A549 (cell line): ENCODE results near the gene TACC2. TPM values are rescaled to one million over a fixed set of nuclear protein-coding genes. Genes with fewer than 3 reads are reported as not detected.

Experiments used
- ATAC-seq, 2 experiments: fragments of 200-7000 bp in 1 of 2; fragments of >200 bp in 1 of 2; cut with Nextera tagmentation in 1 of 2; cut with Tn5 transposase in 1 of 2; 3 replicates each; pipeline versions ENCODE4 v1.8.0 to v1.9.1; 2018 to 2020; ENCODE audit warnings: mild to moderate bottlenecking in 1 of 2, moderate library complexity in 1 of 2
- CTCF ChIA-PET: fragments of 300-600 bp; sonication (Branson Sonifier 250); formaldehyde crosslinking; extraction: SDS; loops from one replicate; lab custom pipeline; 2021; ENCODE audit warnings: antibody characterized with exemption, inconsistent platforms; lab: Yijun Ruan, JAX
- POLR2A ChIA-PET: fragments of 350-600 bp; formaldehyde crosslinking; extraction: SDS; loops from one replicate; lab custom pipeline; 2021; ENCODE audit warnings: antibody characterized with exemption, inconsistent platforms; lab: Yijun Ruan, JAX
- DNase-seq, 2 experiments: peaks; one replicate each; pipeline versions ENCODE4 v3.0.0 to v3.0.0-alpha.2; 2011 to 2016; ENCODE audit warnings: low read depth in 1 of 2, low spot score in 1 of 2
- FAIRE-seq: peaks from 2 replicates; lab custom pipeline; 2011; peaks lifted over from hg19 to GRCh38; lab: Jason Lieb, UNC
- H3K27ac ChIP-seq, 2 experiments: fragments of >200 bp; sonication (Bioruptor Twin); formaldehyde crosslinking; 3 replicates each; pipeline ENCODE4 v1.5.1; 2016 to 2017
- H3K4me1 ChIP-seq: fragments of >200 bp; sonication (Bioruptor Twin); formaldehyde crosslinking; 3 replicates; pipeline ENCODE4 v1.6.1; 2016
- H3K4me2 ChIP-seq: fragments of >200 bp; sonication (Bioruptor Twin); formaldehyde crosslinking; 3 replicates; pipeline ENCODE4 v1.6.1; 2016
- H3K4me3 ChIP-seq: fragments of >200 bp; sonication (Bioruptor Twin); formaldehyde crosslinking; 3 replicates; pipeline ENCODE4 v1.5.1; 2016
- H3K9me3 ChIP-seq: fragments of >200 bp; sonication (Bioruptor Twin); formaldehyde crosslinking; 3 replicates; pipeline ENCODE4 v1.6.1; 2016
- BHLHE40 ChIP-seq: IDR thresholded peaks from 2 replicates; pipeline ENCODE4 v1.6.1; 2012; ENCODE audit warnings: low read depth, low read length, inconsistent platforms
- CBX8 ChIP-seq: fragments of 200-600 bp; sonication (generic); IDR thresholded peaks from 2 replicates; pipeline ENCODE4 v1.6.1; 2016
- EHF ChIP-seq: fragments of 250-450 bp; sonication (Bioruptor Pico); IDR thresholded peaks from 2 replicates; pipeline ENCODE4 v1.5.0; 2020; ENCODE audit warnings: mild to moderate bottlenecking
- EHMT2 ChIP-seq: fragments of 200-600 bp; sonication (generic); IDR thresholded peaks from 2 replicates; pipeline ENCODE4 v1.6.1; 2016; ENCODE audit warnings: antibody characterized with exemption, low read depth, mild to moderate bottlenecking, moderate library complexity
- GATA3 ChIP-seq: IDR thresholded peaks from 2 replicates; pipeline ENCODE4 v1.6.1; 2012; ENCODE audit warnings: borderline replicate concordance
- HES2 ChIP-seq: fragments of >200 bp; sonication (Bioruptor Twin); formaldehyde crosslinking; IDR thresholded peaks from 2 replicates; pipeline ENCODE4 v1.6.1; 2016
- JUN ChIP-seq, 2 experiments: fragments of >200 bp; sonication (Bioruptor Twin); formaldehyde crosslinking; IDR thresholded peaks; 2 replicates in 1 of 2; 3 replicates in 1 of 2; pipeline ENCODE4 v1.6.1; 2016 to 2017
- JUNB ChIP-seq: fragments of >200 bp; sonication (Bioruptor Twin); formaldehyde crosslinking; IDR thresholded peaks from 2 replicates; pipeline ENCODE4 v1.6.1; 2016
- MAFK ChIP-seq: fragments of 450-650 bp; IDR thresholded peaks from 2 replicates; pipeline ENCODE4 v1.6.1; 2014; ENCODE audit not compliant: partially characterized antibody
- MYC ChIP-seq: IDR thresholded peaks from 2 replicates; pipeline ENCODE4 v1.6.1; 2012; ENCODE audit warnings: mild to moderate bottlenecking, inconsistent platforms, low read length, improper control_type of control experiment, borderline replicate concordance
- PHF8 ChIP-seq: fragments of 200-600 bp; sonication (generic); IDR thresholded peaks from 2 replicates; pipeline ENCODE4 v1.6.1; 2016; ENCODE audit warnings: low read depth, mild to moderate bottlenecking, antibody characterized with exemption, moderate library complexity, borderline replicate concordance
- RARB ChIP-seq: fragments of 250-450 bp; sonication (Bioruptor Pico); IDR thresholded peaks from 2 replicates; pipeline ENCODE4 v1.8.0; 2021; ENCODE audit warnings: mild to moderate bottlenecking, moderate library complexity
- SREBF2 ChIP-seq: fragments of 450-650 bp; IDR thresholded peaks from 2 replicates; pipeline ENCODE4 v1.6.1; 2014; ENCODE audit warnings: mild to moderate bottlenecking, moderate library complexity
- TFCP2L1 ChIP-seq: fragments of 250-450 bp; sonication (Bioruptor Pico); IDR thresholded peaks from 2 replicates; pipeline ENCODE4 v1.5.0; 2021; ENCODE audit warnings: mild to moderate bottlenecking
- ZSCAN20 ChIP-seq: fragments of 250-450 bp; sonication (Bioruptor Pico); IDR thresholded peaks from 2 replicates; pipeline ENCODE4 v1.8.0; 2022; ENCODE audit warnings: mild to moderate bottlenecking, moderate library complexity
- WGBS: methylation state at CpG from one replicate; pipeline ENCODE4 v1.1.6; 2017; ENCODE audit errors: missing lambda C conversion rate; 5-methylcytosine and 5-hydroxymethylcytosine counted together
- polyA plus RNA-seq, 4 experiments: library from polyadenylated mRNA; depleted of rRNA in 3 of 4; stranded (reverse); fragments of >200 nt; fragmentation: RNase III in 1 of 4; extraction: RNeasy Plus Mini Kit Qiagen cat#74134 plus additional on column Dnase treatment in 1 of 4; gene quantifications; 2 replicates in 3 of 4; 3 replicates in 1 of 4; pipeline ENCODE4 v1.2.3, GENCODE V29; 2011 to 2017
- TF ChIP-seq, protein P1 (sequence below): fragments of 200-600 bp; sonication (generic); IDR thresholded peaks from 2 replicates; pipeline ENCODE4 v1.6.1; 2016; ENCODE audit warnings: antibody characterized with exemption, mild to moderate bottlenecking, moderate library complexity
- TF ChIP-seq, protein P2 (sequence below): IDR thresholded peaks from 2 replicates; pipeline ENCODE4 v1.6.1; 2012

TACC2 gene
- polyA plus RNA-seq, 2 of the 4 experiments (the other 2 are of a cell fraction) = 83.3 to 128 TPM

- ATAC-seq = no peak
- no peak overlapping the region for H3K4me3 ChIP-seq
- H3K27ac ChIP-seq = no peak overlapping the region
- no peak overlapping the region for H3K4me2 ChIP-seq
- DNase-seq = no peak
- POLR2A ChIA-PET = interaction anchor here (0.6 kb wide), 1 partner anchor 27 kb away, joined by 7 read pairs; no protein-coding TSS in a partner anchor
- no peaks in the 10 kb centered on the region for H3K9me3 ChIP-seq
- no peak for FAIRE-seq
- CTCF ChIA-PET = interaction anchor here (0.9 to 1.4 kb wide), 4 partner anchors 12 to 56 kb away, joined by 3 to 5 read pairs (median 3); no protein-coding TSS in a partner anchor
- WGBS = 97% methylated on average over 11 of the region's 11 CpGs
- H3K4me1 ChIP-seq = 0 out of 3 replicates have a peak, but pooled peaks cover 3% of the 10 kb centered on the region
- TF ChIP-seq, protein P1, sequence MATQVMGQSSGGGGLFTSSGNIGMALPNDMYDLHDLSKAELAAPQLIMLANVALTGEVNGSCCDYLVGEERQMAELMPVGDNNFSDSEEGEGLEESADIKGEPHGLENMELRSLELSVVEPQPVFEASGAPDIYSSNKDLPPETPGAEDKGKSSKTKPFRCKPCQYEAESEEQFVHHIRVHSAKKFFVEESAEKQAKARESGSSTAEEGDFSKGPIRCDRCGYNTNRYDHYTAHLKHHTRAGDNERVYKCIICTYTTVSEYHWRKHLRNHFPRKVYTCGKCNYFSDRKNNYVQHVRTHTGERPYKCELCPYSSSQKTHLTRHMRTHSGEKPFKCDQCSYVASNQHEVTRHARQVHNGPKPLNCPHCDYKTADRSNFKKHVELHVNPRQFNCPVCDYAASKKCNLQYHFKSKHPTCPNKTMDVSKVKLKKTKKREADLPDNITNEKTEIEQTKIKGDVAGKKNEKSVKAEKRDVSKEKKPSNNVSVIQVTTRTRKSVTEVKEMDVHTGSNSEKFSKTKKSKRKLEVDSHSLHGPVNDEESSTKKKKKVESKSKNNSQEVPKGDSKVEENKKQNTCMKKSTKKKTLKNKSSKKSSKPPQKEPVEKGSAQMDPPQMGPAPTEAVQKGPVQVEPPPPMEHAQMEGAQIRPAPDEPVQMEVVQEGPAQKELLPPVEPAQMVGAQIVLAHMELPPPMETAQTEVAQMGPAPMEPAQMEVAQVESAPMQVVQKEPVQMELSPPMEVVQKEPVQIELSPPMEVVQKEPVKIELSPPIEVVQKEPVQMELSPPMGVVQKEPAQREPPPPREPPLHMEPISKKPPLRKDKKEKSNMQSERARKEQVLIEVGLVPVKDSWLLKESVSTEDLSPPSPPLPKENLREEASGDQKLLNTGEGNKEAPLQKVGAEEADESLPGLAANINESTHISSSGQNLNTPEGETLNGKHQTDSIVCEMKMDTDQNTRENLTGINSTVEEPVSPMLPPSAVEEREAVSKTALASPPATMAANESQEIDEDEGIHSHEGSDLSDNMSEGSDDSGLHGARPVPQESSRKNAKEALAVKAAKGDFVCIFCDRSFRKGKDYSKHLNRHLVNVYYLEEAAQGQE = no peak
- TF ChIP-seq EHMT2 (no peak), MAFK (no peak), RARB (CRISPR knock-in tag) (no peak), JUNB (no peak), PHF8 (no peak), CBX8 (no peak), HES2 (no peak), BHLHE40 (no peak), SREBF2 (no peak)
- TF ChIP-seq, protein P2, sequence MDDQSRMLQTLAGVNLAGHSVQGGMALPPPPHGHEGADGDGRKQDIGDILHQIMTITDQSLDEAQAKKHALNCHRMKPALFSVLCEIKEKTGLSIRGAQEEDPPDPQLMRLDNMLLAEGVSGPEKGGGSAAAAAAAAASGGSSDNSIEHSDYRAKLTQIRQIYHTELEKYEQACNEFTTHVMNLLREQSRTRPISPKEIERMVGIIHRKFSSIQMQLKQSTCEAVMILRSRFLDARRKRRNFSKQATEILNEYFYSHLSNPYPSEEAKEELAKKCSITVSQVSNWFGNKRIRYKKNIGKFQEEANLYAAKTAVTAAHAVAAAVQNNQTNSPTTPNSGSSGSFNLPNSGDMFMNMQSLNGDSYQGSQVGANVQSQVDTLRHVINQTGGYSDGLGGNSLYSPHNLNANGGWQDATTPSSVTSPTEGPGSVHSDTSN = no peak
Observed at GRCh38 chr10:122245897-122246296, 256.9 kb downstream of the TACC2 start.

- ATAC-seq = peak in 1 of 2 experiments; percentile 19; a peak in 1 of 6 replicates
- CTCF ChIA-PET = interaction anchor here (1.0 kb wide), 1 partner anchor 8 kb away, joined by 3 read pairs; no protein-coding TSS in a partner anchor
- no peak for DNase-seq
- TF ChIP-seq, protein P2 = no peak
- no peak for TF ChIP-seq TFCP2L1 (CRISPR knock-in tag)
- TF ChIP-seq MYC = no peak
- no peak for TF ChIP-seq JUNB
- no peak for TF ChIP-seq EHF
- TF ChIP-seq ZSCAN20 (CRISPR knock-in tag) = no peak
- no peak for TF ChIP-seq GATA3
- no peak for TF ChIP-seq BHLHE40
- TF ChIP-seq JUN (IDR thresholded peaks at IDR 0.05) = no peak
- TF ChIP-seq, all 56 proteins: peak for 0
- 96% methylated on average over 11 of the region's 11 CpGs for WGBS
- Histone ChIP-seq H3K4me1 (0 out of 3 replicates have a peak, but pooled peaks cover 3% of the 10 kb centered on the region), H3K27ac (no peak overlapping the region), H3K4me3 (no peak overlapping the region), H3K9me3 (no peaks in the 10 kb centered on the region), H3K4me2 (no peak overlapping the region)
- POLR2A ChIA-PET = no interaction called here
- FAIRE-seq = no peak
Observed at GRCh38 chr10:122246830-122247520, 258.0 kb downstream of the TACC2 start.
